ENCODE measurements around the gene OR1E1.
"Not testable (repeated sequence)": the region's sequence is repeated elsewhere in the genome, so short reads cannot be mapped to it uniquely, and the experiment has no call there.

The OR1E1 gene

DNA sequence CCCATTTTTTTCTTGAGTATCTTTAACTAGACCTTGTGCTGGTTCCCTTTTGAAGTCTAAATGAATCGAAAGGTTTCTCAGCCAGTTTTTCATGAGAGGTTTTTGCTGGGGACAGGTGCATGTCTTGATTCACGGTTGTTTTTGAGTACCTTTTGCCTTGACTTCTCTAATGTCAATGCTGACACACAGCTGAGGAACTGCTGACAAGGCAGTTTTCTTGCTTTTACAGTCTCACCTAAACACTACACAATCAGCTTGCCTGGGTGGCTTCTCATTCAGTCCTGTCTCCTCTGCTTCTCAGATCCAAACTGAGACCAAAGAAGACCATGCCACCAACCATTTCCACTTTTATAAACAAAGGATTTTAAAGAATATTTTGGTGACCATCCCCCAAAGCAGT lies 20.0 kb upstream of the OR1E1 start:
- Histone ChIP-seq H3K79me2 (no peaks in the 10 kb centered on the region), H3K36me3 (ENCODE audit: control insufficient read depth, insufficient read depth, low read length) (no peaks in the 10 kb centered on the region), H3K9me3 (ENCODE audit: control insufficient read depth, low read length) (peaks cover 3% of the 10 kb centered on the region), H3K4me1 (no peaks in the 10 kb centered on the region), H3K4me3 (ENCODE audit: low read depth, low read length) (no peak overlapping the region), H3K27me3 (ENCODE audit: control insufficient read depth, insufficient read depth, low read length) (no peaks in the 10 kb centered on the region), H2AFZ (no peak overlapping the region), H3K9ac (no peak overlapping the region), H3K4me2 (ENCODE audit: low read length) (no peak overlapping the region), H3K27ac (no peak overlapping the region)
- TF ChIP-seq, protein P1, sequence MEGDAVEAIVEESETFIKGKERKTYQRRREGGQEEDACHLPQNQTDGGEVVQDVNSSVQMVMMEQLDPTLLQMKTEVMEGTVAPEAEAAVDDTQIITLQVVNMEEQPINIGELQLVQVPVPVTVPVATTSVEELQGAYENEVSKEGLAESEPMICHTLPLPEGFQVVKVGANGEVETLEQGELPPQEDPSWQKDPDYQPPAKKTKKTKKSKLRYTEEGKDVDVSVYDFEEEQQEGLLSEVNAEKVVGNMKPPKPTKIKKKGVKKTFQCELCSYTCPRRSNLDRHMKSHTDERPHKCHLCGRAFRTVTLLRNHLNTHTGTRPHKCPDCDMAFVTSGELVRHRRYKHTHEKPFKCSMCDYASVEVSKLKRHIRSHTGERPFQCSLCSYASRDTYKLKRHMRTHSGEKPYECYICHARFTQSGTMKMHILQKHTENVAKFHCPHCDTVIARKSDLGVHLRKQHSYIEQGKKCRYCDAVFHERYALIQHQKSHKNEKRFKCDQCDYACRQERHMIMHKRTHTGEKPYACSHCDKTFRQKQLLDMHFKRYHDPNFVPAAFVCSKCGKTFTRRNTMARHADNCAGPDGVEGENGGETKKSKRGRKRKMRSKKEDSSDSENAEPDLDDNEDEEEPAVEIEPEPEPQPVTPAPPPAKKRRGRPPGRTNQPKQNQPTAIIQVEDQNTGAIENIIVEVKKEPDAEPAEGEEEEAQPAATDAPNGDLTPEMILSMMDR (IDR thresholded peaks at IDR 0.05), result no peak

DNA sequence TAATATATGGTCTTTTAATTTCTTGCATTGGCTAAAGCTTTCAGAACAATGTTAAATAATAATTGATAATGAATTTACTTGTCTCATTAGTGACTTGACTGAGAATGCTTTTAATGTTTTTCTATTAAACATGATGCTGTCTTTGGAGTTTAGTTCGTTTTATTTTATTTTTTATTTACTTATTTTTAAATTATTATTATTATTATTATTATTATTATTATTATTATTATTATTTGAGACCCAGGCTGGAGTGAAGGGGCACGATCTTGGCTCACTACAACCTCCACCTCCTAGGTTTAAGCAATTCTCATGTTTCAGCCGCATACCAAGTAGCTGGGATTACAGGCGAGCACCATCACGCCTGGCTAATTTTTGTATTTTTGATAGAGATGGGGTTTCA lies 17.4 kb upstream of the OR1E1 start:
- Histone ChIP-seq H3K9ac (no peak overlapping the region), H3K27ac (no peak overlapping the region), H3K4me1 (no peaks in the 10 kb centered on the region), H3K4me2 (ENCODE audit: low read length) (no peak overlapping the region), H3K9me3 (ENCODE audit: control insufficient read depth, low read length) (peaks cover 3% of the 10 kb centered on the region), H3K79me2 (no peaks in the 10 kb centered on the region), H3K27me3 (ENCODE audit: control insufficient read depth, insufficient read depth, low read length) (no peaks in the 10 kb centered on the region), H3K4me3 (ENCODE audit: low read depth, low read length) (no peak overlapping the region), H2AFZ (no peak overlapping the region), H3K36me3 (ENCODE audit: control insufficient read depth, insufficient read depth, low read length) (no peaks in the 10 kb centered on the region)
- TF ChIP-seq, protein P1 (IDR thresholded peaks at IDR 0.05), result no peak

GRCh38 chr17:3412216-3412615 lies 14.0 kb upstream of the OR1E1 start:
- H3K9me3 ChIP-seq (ENCODE audit: control insufficient read depth, low read length); H2AFZ ChIP-seq; H3K4me2 ChIP-seq (ENCODE audit: low read length); H3K9ac ChIP-seq; H3K36me3 ChIP-seq (ENCODE audit: control insufficient read depth, insufficient read depth, low read length); H3K79me2 ChIP-seq; H3K4me1 ChIP-seq; H3K27me3 ChIP-seq (ENCODE audit: control insufficient read depth, insufficient read depth, low read length); H3K27ac ChIP-seq; H3K4me3 ChIP-seq (ENCODE audit: low read depth, low read length): not testable (repeated sequence)

- no peaks in the 10 kb centered on the region for H3K36me3 ChIP-seq (ENCODE audit: control insufficient read depth, insufficient read depth, low read length)
- TF ChIP-seq, protein P1 (IDR thresholded peaks at IDR 0.05), result no peak
- no peak within 1 kb of the TSS for H3K27ac ChIP-seq
- H3K9ac ChIP-seq, result no peak within 1 kb of the TSS
- no peaks in the 10 kb centered on the region for H3K27me3 ChIP-seq (ENCODE audit: control insufficient read depth, insufficient read depth, low read length)
- H2AFZ ChIP-seq, result no peak within 1 kb of the TSS
- no peaks in the 10 kb centered on the region for H3K9me3 ChIP-seq (ENCODE audit: control insufficient read depth, low read length)
- no peak within 1 kb of the TSS for H3K4me3 ChIP-seq (ENCODE audit: low read depth, low read length)
- H3K4me2 ChIP-seq (ENCODE audit: low read length), result no peak within 1 kb of the TSS
- H3K4me1 ChIP-seq, result no peaks in the 10 kb centered on the region
- no peaks in the 10 kb centered on the region for H3K79me2 ChIP-seq
Measured at GRCh38 chr17:3411070-3411469, 12.9 kb upstream of the OR1E1 start, which contains the start of gene OR3A3. Gene OR3A3, plus strand, starts transcription at chr17:3411370.

GRCh38 chr17:3403856-3404255 lies 5.6 kb upstream of the OR1E1 start:
- H3K27me3 ChIP-seq (ENCODE audit: control insufficient read depth, insufficient read depth, low read length), result not testable (repeated sequence)

DNA sequence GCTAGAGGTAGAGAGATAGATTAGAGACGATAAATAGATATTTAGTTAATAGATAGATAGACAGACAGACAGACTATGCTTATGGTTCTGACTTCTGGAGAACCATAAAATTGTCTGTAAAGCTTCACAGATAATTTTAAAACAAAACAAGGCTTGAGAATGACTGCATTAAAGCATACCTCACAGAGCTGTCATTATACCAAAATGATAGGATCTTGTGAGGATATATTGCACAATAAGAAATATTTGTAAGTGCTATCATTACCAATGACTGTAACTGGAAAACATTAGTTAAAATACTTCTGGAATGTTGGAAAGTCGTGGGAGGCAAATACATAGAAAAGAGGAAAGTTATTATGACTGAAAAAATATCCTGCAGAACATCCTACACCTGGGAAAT lies 3.6 kb upstream of the OR1E1 start:
- H3K79me2 ChIP-seq, result no peaks in the 10 kb centered on the region
- H3K4me1 ChIP-seq, result no peaks in the 10 kb centered on the region
- H3K9me3 ChIP-seq (ENCODE audit: control insufficient read depth, low read length), result no peaks in the 10 kb centered on the region
- no peak overlapping the region for H3K9ac ChIP-seq
- H3K36me3 ChIP-seq (ENCODE audit: control insufficient read depth, insufficient read depth, low read length), result no peaks in the 10 kb centered on the region
- H3K27ac ChIP-seq, result no peak overlapping the region
- H3K4me3 ChIP-seq (ENCODE audit: low read depth, low read length), result no peak overlapping the region
- TF ChIP-seq, protein P1 (IDR thresholded peaks at IDR 0.05), result no peak
- no peak overlapping the region for H2AFZ ChIP-seq
- H3K4me2 ChIP-seq (ENCODE audit: low read length), result no peak overlapping the region
- H3K27me3 ChIP-seq (ENCODE audit: control insufficient read depth, insufficient read depth, low read length), result no peaks in the 10 kb centered on the region

More at GRCh38 chr17:3403856-3404255, 5.6 kb upstream of the OR1E1 start:
- H3K4me2 ChIP-seq (ENCODE audit: low read length); H3K27ac ChIP-seq; H3K36me3 ChIP-seq (ENCODE audit: control insufficient read depth, insufficient read depth, low read length); H3K9ac ChIP-seq; H3K4me3 ChIP-seq (ENCODE audit: low read depth, low read length); H2AFZ ChIP-seq; H3K4me1 ChIP-seq; H3K79me2 ChIP-seq; H3K9me3 ChIP-seq (ENCODE audit: control insufficient read depth, low read length): not testable (repeated sequence)

All from parathyroid adenoma (tissue), 2 donors.